HG02759 (cell line): Measurements from ENCODE around the gene GBA2.

ENCODE experiments used
- ATAC-seq: cut with Tn5 transposase; IDR thresholded peaks from one replicate; pipeline ENCODE4 v1.9.1; 2021; ENCODE audit warnings: mild to moderate bottlenecking, moderate library complexity; ENCODE audit not compliant: unreplicated experiment

GBA2 gene

DNA sequence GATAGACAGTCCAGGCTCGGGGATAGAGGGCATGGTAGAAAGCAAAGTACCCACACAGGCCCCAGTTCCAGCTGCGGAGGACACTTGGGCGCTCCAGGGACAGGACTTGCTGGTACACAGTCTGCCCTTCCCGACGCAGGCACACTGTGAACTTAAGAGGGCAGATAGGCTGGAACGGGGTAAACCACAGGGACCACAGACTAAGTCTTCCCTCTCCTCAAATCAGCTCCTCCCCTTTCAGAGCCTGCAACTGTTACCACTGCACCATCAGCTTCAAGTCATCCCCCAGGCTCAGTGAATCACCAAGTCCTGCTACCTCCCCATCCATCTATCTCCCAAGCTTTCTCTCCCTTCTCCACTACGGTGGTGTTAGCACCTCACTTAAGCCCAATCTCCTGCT is 7.3 kb downstream of the GBA2 start:
- ATAC-seq = no peak

DNA sequence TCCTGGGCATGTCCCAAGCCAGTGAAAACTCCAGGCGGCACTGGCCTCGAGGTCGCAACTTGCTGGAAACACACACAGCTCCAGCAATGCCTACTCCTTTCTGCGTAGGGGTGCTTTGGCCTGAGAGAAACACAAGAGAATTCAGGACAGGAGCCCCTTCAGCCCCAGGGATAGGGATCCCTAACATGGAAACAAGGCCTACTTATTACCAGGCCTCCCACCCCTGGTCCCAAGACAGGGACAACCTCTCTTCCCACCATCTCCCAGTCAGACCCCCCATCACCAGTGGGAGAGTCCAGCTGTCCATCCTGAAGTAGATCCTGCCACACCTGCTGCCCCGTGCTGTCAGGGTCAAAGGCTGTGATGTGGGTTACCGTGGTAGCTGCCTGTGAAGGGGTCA is 8.8 kb downstream of the GBA2 start:
- ATAC-seq = no peak

DNA sequence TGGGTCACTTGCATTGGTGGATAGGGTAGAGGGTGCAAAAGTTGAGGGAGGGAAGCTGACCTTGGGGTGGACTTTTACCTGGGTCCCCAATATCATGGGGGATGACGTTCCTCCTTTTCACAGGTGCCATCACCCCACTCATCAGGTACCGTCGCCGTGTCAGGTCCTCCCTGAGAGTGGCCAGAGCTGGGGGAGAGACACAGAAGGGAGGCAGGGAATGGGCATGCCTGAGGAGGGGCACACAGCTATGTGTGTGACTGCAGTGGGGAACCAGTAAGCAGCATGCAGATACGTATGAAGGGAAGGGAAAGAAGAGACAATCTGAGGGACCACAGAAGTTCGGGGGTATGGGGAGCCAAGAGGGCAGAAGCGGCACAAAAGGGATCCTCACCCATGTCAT is 10.1 kb downstream of the GBA2 start:
- no peak for ATAC-seq

DNA sequence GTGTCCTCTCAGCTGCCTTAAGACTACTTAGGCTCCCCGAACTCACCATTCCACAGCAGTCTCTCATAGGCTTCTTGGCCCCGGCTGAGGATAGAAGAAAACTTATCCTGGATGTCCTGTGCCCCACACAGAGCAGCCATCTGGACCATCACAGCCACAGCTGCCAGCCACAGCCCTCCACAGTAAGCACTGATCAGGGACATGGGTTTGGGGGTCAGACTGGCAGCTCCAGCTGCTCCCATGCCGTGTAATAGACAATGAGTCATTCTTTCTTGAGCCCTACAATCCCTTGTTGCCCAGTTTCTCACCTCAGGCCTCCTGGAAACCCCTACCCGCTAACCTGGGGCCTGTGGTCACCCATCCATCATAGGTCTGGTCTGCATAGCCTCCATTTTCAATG is 10.8 kb downstream of the GBA2 start:
- no peak for ATAC-seq

DNA sequence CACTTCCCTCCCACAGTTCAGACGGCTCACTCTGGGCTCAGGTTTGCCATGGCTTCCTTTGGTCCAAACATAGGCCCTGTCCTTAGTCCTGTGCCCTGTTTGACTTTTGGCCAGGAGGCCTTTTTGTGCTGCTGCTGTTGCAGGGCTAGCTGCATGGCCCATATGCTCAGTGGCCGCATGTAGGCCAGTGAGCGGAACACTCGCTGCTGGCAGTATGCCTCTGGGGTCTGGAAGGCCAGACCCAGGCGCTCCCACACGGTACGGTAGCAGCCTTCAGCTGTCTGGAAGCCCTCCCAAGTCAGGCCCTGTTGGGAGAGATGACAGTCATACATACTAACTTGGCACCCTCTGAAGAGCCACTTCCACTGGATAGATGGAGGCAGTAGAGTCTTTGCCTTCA is 11.9 kb downstream of the GBA2 start:
- ATAC-seq = no peak

DNA sequence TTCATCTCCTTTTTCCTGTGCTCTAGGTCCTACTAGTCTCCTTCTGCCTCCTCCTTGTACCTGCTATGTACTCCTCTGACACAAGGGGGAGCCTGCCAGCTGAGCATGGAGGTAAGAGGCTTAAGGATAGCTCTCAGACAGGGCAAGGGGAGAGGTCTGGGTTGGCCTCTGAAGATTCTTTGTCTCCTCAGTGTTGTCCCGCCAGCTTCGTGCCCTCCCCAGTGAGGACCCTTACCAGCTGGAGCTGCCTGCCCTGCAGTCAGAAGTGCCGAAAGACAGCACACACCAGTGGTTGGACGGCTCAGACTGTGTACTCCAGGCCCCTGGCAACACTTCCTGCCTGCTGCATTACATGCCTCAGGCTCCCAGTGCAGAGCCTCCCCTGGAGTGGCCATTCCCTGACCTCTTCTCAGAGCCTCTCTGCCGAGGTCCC is 12.8 kb downstream of the GBA2 start:
- no peak for ATAC-seq

DNA sequence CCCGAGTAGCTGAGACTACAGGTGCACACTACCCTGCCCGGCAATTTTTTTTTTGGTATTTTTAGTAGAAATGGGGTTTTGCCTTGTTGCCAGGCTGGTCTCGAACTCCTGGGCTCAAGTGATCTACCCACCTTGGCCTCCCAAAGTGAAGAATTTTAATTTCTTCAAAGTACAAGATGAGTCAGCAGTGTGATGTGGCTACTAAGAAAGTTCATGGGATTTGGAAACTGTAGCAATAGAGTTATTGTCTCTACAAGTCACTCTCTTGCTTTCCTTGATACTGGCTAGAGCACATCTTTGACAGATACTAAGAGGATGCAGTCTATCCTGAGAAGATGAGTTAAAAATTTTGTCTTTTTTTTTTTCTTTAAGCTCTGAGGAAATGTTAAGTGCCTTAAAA is 14.9 kb downstream of the GBA2 start:
- no peak for ATAC-seq

DNA sequence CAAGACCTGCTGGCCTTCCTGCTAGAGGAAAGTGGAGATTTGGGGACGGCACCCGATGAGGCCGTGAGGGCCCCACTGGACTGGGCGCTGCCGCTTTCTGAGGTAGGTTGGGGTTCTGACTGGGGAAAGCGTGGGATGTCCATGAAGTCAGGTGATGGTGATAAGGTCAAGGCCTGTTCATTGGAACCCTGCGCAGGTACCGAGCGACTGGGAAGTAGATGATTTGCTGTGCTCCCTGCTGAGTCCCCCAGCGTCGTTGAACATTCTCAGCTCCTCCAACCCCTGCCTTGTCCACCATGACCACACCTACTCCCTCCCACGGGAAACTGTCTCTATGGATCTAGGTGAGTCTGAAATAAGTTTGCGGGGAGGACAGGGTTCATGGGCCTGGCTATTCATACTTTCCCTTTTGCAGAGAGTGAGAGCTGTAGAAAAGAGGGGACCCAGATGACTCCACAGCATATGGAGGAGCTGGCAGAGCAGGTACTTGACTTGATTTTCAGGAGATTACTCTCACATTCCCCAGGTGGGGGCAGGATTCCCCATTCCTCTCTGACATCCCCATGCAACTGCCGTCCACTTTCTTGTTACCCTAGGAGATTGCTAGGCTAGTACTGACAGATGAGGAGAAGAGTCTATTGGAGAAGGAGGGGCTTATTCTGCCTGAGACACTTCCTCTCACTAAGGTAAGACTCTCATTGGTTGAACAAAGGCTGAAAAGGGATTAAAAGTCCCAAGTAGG is 16.1 kb downstream of the GBA2 start:
- ATAC-seq = peak; percentile 1

DNA sequence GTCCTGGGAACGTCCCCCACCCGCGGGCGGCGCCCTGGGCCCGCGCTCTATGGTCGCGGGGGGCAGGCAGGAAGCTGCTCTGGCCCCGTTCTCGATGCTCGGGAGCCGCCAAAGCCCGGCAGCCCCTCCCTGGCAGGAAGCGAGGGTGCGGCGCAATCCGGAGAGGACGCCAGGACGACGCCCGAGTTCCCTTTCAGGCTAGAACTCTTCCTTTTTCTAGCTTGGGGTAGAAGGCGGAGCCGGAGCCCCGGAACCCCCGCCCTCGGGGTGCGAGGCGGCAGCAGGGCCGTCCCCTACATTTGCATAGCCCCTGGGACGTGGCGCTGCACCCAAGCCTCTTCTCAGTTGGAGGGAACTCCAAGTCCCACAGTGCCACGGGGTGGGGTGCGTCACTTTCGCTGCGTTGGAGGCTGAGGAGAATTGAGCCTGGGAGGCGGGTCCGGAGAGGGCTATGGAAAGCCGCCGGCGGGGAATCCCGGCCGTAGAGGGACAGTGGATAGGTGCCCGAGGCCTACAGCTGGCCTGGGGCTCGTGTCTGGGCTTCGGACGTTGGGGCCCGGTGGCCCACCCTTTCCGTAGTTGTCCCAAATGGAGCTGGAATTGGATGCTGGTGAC is 16.7 kb downstream of the GBA2 start, which contains the start of the genes CREB3 and TLN1:
CREB3 (plus strand) TSS at position 482 of the 615 bp plus-strand sequence; CDS start at position 589, 107 bp downstream.
TLN1 (minus strand) TSS at position 11 of the 615 bp plus-strand sequence. CDS start 6,501 bp downstream, outside the sequence.
- peak; percentile 77 for ATAC-seq

DNA sequence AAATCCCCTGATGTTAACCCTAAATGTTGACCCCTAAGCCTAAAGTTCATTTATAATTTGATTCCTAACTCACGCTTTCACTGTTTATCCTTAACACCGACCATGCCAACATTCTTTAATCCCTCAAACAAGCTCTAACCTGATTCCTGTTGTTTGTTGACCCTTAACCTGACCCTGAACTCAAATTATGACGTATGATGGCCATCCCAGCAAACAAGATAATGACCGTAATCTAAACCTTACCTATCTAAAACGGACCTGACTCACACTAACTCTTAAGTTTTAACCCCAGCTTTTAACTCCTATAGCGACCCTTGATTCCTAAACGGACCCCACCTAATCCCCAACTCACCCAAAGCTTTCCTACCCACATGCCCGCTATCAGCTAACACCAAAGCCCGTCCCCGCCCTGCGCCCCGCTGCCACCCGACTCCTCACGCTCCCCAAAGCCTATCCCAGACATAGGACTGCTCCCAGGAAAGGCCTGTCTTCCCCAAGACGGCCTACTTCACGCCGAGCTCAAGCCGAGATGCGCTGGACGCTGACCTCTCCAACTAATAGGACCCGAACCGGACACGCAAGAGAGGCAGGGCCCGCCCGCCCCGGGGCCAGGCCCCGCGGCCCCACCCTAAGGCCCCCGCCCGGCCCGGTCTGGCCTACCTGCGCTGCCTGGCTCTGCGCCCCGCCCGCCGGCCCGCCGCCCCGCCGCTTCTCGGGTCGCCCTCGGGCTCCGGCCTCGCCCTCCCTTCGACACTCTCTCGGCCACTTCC is 17.4 kb downstream of the GBA2 start:
- no peak for ATAC-seq

DNA sequence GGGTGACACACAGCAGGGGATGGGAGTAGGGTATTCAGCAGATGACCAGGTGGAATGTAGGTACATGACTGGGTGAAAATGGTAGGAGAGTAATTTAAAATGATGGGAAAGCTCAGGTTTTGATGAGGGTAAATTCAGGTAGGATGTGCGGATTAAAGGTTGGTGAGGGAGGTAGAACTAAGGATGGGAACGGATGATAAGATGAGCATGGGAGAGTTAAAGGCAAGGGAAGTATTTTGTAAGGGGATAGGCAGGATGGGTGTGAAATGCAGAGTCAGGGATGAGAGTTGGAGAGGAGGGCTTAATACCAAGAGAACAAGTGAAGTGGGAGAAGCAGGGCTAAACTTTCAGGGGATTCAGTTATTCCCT is 18.6 kb downstream of the GBA2 start:
- no peak for ATAC-seq

DNA sequence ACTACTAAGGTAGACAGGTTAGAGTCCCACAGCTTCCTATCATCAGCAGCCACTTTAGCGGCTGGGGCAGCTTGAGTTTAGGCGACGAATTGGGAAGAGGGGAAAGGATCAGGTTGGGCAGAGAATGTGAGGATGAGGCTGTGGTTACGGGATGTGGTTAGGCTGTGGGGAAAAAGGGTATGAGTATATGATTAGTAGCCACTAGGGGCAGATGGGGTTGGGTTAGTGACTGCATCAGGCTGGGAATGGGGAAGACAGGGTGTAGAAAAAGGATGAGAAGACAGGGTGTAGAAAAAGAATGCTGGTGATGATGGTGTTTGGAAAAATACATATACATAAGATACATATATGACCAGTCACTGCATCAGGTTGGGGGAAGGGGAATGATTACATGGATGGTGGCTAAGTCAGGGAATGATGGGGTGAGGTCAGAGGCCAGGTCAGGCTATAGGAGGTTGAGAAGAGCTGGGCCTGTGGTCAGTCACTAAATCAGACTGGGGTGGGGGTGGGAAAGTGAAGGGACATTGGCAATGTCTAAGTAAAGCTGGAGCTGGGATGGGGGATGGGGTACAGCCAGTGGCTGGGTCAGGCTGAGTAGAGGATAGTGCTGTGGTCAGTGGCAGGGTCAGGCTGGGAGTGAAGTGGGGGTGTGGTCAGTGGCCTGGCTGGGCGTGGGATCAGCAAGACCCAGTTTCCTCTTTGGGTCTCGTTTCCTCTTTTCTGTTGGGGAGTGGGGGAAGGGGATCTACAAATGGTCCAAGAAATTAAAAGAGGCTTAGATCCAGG is 19.1 kb downstream of the GBA2 start:
- no peak for ATAC-seq

DNA sequence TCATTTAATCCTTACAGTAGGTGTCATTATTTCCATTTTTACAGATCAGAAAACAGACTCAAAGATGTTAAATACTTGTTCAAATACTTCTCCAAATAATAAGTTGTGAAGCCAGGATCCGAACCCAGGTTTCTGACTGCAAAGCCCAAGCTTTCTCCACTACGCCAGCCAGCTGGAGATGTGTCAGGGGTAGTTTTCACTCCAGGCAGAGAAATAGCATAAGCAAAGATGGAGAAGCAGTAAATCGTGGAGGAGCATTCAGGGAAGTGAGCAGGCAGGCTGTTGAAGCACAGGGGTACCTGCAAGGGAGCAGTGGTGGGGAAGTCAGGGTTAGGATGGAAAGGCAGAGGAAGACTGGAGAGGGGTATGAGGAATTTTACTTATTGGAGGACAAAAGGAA is 19.9 kb downstream of the GBA2 start:
- ATAC-seq = no peak

DNA sequence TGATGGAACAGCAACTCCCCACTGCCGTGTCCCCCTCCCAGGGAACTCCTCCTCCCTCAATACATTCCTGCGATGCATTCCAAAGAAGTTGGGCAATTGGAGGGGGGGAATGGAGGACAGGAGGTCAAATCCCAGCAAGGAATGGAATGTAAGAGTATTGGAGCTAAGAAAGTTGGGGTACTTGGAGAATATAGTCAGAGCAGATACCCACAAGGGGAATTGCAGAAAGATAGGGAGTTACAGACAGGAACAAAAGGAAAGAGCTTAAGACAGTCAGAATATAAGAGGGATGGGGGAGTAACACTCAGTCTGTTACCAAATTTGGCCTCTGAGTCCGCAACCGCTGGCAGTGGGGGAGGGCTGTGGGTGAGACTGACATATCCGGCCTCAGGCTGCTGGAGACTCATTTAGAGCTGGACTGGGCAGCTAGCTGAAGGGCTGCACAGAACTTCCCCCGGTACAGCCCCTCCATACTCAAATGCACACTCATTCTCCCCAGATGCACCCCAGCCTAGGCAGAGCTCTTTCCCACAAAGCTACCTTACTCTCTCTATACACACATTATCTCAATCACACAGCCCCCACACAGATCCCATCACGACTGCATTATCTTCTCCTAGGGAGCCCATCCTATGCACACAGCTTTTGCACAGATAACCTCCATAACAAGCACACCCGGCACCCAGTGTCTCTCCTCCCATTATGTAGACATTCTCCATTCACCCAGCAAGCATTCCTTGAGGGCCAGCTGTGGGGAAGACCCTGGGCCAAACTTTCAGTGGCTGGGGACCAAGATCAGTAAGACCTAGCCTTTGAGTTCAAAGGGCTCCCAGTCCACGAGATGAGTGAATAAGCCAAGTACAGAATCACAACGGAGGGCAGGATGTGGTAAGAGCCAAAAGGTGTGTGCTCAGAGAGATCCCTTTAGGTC is 20.7 kb downstream of the GBA2 start:
- no peak for ATAC-seq

DNA sequence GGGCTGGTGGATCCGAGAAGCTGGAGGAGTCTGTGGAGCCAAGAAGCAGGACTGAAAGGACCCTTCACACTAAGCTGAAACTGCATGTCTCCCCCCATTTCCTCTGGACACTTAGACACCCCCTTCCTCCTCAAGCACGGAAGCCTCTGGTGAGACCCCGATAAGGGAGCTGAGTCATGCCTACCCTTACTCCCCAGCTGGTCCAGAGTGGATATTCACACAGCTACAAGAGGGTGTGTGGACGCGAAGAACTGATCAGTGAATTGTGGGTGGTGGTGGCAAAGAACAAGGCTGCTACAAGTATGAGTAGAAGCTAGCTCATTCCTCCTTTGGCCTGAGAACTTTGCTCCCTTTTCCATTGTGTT is 21.4 kb downstream of the GBA2 start:
- ATAC-seq = no peak

DNA sequence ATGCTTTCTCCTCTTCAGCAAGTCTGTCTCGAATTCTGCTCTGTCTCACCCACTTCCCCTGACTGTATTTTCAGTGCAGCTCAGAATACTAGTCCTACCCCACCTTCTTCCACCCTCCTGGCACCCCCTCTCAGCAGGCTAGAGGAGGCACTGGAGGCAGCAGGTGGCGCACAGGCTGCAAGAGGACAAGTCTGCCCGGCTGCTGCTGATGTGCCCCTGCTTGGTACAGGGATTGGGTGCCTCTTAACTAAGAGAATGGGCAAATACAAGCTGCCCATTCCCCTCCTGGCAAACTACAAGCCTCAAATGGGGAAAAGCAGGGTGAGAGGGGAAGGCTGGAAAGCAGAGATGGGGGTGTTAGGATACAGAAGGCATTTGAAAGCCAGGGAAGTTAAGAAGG is 22.1 kb downstream of the GBA2 start:
- ATAC-seq = peak; percentile 48

DNA sequence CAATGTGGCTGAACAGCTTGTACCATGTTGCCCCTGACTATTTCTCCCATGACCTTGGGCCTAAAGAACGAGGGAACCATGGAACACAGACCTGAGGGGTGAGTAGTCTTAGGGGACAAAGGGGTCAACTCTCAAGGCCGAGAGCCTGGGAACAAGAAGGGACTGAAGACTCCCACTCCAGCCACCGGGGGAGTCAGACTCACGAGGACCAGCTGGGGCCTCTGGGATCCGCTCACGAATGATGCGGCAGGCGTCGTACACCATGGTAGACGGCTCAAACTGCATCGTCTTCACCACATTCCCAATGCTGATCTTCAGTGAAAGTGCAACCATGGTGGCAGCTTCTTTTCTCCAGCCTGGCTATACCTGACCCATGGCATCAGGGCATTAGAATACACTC is 23.7 kb downstream of the GBA2 start:
- no peak for ATAC-seq

DNA sequence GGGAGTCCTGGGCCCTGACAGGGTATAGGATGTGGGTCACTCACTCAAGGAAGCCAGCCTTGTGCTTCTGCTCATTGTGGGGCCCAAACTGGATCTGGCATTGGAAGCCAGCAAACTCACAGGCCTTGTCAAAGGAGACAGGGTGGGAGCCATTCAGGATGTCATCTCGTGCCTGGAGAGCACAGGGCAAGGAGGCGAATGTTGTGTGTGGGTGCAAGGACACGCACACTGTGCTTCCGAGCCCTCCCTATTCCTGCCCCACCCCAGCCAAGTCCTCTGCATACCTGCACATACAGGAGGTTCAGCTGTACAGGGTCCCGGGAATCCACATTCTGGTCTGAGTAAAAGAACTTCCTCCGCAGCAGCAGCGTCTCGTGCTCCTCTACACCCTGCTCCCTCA is 25.1 kb downstream of the GBA2 start:
- ATAC-seq = no peak

DNA sequence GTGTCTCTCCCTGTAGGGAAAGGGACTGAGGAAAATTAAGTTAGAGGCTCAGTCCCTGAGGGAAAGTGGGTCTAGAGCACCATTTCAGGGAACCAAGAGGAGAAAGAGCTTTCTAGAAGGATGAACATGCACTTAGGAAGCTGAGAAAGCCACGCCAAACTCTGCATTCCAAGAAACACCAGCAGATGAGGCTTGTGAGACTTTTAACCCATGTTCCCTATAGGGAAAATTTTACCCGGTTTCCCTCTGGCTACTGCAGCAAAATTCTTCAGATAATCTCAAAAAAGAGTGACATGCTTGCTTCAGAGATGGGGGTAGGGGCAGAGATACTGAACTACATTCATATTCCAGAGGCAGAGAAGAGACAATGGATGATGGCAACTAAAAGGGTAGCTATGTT is 25.6 kb downstream of the GBA2 start:
- ATAC-seq = no peak

DNA sequence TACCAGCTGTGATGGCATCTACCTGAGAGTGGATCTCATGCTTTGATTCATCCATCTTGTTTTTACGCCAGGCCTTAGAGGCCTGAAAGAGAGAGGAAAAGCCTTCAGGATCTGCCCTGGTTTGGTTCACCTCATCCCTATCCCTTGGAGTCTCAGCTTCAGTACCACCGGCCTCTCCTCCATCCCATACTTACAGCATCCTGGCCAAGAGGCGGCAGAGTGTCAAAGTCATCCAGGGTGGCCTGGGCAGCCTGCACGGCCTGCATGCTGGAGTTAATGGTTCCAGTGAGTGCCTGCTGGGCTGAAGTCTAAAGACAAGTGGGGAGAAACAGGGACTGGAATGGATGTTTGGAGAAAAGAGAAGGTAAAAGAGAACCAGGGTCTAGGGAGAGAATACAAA is 29.5 kb downstream of the GBA2 start:
- ATAC-seq = no peak
